Measurements from ENCODE around the gene RABGAP1.

RABGAP1 gene

DNA sequence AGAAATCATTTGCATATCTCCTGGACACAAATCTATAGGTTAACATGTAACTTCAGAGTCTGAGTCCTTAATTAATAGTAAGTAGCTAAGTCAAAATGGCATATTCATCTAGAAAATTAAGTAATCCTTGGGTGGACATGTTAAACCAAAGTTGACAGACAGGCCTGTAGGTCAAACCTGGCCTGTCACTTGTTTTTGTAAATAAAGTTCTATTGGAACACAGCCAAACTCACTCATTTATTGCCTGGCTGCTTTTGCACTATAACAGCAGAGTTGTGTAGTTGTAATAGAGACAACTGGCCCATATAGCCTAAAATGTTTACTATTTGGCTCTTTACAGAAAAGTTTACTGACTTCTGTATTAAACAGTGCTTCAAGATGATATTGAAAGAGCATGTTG, 68.1 kb downstream of the RABGAP1 start:
- no peak for DNase-seq (ENCODE audit: low read depth)

DNA sequence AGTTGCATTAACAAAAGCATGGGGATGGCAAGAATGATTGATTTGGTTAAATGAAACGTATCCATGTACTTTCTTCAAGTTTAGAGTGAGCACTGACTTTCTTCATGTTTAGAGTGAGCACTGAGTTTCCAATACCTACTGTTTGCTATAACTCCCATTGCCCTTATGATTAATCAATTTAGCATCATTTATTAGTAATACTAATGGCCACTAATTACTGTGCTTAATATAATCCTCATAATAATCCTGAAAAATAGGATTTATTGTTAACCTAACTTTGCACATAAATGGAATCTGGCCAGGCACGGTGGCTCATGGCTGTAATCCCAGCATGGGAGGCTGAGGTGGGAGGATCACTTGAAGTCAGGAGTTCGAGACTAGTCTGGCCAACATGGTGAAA, 70.6 kb downstream of the RABGAP1 start:
- DNase-seq (ENCODE audit: low read depth): no peak

DNA sequence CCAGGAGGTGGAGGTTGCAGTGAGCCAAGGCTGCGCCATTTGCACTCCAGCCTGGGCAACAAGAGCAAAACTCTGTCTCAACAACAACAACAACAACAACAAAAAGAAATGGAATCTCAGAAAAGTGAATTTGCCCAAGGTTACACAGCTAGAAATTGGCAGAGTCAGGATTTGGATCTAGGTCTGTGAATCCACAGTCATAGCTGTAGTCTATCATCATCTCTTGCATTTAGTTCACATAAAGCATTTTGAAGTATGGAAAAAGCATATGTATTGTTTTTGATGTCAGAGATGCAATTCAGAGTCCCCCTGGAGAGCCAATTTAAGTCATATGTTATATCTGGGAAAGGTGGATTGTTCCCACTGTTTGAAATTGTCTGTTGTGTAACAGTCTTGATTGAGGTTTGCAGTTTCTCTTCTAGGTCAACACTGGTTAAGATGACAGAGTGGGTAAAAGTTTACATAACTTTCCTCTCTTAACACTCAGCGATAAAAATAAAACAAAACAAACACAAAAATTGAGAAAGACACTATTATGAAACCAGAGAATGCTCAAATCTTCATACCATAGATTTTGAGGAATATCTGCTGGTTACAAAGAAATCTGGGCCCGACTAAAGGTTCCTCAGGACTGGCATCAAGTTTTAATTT, 71.2 kb downstream of the RABGAP1 start:
- no peak for DNase-seq (ENCODE audit: low read depth)

DNA sequence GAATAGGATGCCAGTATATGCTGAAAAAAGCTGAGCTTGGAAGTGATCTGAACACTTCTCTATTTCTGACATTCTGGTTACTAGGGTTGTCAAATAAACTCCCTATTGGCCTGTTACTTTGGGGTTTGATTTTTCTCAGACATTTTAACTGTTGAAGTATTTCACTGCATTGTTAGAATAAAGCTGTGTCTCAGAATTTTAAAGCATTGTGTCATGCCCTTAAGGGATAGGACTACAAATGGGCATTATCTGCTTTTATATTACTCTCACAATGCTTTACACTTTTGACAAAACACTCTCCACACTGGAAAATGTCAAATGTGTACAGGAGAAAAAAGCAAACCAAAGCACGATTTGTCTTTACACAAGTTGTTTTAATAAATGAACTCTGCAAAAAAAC, 75.8 kb downstream of the RABGAP1 start:
- DNase-seq (ENCODE audit: low read depth): no peak

DNA sequence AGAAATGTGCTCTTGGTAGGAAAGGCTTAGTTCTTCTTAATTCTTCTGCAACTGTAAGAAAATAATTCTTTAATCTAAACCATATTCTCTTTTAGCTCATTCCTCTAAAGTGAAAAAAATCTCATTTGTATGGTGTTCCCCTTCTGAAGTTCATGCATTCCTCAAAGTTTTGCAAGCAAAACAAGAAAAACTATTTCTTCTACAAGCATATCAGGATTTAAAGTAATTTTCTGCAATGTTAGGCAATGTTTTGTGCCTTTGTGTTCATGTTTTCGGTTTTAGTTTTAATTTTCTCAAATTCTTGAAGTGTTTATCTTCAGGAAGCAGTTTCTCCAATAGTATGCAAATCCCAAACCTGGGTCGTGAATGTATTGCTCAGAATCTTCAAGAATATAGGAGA, 80.0 kb downstream of the RABGAP1 start:
- DNase-seq (ENCODE audit: low read depth): no peak

DNA sequence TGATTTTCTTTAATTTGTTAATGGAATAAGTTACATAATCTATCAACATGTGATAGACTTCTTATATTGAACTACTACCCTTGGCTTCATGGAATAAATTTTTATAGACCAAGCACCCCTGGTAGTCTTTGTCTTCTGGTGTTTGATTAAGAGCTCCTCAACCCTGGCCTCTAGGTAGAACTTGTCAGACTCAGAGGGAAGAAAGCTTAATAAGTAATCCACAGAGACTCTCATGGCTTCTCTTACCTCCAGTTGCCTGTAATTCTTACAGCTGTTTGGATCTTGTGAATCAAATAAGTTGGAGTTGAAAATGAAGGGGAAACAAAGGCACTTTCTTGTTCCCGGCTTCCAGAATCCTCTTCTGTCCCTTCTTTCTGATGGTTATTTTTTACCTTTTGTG, 85.6 kb downstream of the RABGAP1 start:
- no peak for DNase-seq (ENCODE audit: low read depth)

DNA sequence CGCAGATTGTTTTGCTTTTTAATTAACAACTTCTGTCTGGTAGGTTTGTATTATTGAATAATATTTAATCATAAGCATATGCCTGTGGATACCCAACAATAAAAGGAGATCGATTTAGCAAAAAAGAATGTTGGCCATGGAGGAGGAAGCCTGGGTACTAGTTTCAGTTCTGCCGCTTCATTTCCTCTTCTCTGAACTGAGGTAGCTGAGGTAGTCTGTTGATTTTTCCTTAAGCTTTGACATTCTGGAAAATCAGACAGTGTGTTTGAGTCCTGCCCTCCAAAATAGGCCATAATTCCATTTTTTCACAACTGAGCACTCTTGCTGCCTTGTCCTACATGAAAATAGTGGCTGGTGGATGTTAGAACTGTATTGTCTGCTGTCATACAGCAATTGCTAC, 86.7 kb downstream of the RABGAP1 start:
- no peak for DNase-seq (ENCODE audit: low read depth)

DNA sequence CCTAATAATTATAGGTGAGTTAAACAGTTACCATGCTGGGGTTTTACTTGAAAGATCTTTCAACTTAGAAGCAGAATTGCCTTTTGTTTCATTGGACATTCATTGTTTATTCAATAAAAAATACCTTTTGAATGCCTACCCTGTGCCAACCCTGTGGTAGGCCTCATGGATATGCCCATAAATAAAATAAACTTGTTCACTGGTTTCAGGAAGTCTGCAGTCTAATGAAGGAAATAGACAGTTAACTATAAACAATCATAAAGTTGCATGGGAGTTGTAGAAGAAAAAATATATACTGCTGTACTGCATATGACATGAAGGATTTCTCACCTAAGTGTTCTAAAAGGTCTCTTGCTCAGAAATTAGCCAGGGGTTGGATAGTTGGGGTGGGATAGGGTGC, 87.3 kb downstream of the RABGAP1 start:
- no peak for DNase-seq (ENCODE audit: low read depth)

DNA sequence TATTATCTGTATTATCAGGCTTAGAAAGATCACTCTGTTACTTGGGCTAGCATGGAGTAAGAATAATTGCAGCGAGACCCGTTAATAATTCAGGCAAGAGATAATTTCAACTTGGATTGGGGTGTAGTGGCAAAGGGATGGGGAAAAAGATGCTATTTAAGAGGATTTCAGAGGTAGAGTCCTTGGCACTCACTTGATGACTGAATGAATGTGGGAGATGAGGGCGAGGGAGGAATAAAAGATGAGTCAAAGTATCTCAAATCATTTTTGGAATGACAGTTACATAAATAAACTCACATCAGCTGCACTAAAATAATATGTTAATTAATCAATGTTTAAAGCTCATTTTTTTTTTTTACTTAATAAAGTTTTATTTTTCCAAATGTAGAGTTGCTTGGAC, 88.2 kb downstream of the RABGAP1 start:
- no peak for DNase-seq (ENCODE audit: low read depth)

DNA sequence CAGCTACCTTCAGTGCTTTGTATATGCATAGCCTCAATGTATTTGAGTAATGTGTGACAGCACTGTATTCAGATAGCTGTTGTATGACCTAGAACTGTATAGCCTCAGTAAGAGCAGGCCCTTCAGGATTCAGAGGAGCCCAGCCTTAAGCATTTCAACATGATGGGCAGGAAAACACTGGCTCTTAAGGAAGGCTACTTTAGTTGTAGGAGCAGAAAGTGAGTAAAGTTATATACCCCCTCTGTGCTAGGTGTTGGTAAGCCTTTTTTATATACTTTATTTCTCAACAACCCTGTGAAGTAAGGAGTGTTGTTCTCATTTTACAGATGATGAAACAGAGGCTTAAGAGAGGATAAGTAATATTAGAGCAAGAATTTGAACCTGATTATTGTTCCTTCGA, 91.1 kb downstream of the RABGAP1 start:
- no peak for DNase-seq (ENCODE audit: low read depth)

DNA sequence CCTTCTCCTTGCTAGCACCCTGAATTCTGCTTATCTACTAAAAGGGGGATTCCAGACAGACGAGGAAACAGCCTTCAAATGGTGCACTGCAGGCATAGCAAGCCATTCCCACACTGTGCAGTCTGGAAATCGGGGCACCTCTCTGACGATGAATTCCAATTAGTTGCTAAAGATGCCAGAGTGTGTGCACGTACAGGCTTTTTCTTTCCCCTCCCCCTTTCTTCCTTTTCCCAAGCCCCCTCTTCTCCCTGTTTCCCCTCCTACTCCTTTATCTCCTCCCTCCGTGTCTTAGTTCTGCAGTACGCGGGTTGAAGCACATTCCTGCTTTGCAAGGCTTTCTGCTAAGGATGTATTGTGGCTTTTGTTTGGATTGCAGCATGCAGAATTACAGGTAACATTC, 92.5 kb downstream of the RABGAP1 start, which contains the start of gene GPR21:
Gene GPR21 (plus strand): TSS at position 316 of the 400 bp plus-strand sequence. CDS start 900 bp downstream, outside the sequence.
- DNase-seq (ENCODE audit: low read depth): no peak

DNA sequence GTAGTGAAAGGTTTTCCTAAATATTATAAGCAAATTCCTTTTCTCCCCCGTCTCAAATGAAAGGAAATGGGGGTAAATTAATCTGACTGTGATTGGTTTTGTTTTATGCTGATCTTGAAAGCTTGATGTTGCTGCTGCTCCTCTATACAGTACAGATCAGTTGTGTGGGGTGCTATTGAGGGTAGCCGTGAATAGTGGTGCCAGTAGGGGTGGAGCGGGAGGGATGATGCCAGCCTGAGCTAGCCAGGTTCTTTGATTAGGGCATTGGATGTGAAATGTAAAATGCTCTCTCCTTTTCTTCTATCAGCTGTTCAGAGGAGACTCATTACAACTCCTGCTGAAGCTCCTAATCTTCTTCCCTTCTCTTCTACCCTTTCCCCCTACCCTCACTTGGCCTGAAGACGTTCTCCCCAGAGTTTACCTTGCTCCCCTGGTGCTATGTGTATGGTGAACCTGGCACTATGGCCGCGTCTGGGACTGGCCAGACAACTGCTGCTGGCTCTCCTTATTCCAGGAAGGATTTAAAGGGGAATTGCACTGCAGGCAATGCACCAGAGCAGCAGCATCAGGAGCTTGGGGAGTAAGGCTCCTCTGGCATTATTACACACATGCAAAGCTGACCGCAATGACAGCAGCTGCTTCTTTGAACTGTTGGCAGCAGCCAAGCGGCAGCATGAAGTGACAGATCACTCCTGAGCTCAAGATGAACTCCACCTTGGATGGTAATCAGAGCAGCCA, 93.2 kb downstream of the RABGAP1 start:
- DNase-seq (ENCODE audit: low read depth): no peak

DNA sequence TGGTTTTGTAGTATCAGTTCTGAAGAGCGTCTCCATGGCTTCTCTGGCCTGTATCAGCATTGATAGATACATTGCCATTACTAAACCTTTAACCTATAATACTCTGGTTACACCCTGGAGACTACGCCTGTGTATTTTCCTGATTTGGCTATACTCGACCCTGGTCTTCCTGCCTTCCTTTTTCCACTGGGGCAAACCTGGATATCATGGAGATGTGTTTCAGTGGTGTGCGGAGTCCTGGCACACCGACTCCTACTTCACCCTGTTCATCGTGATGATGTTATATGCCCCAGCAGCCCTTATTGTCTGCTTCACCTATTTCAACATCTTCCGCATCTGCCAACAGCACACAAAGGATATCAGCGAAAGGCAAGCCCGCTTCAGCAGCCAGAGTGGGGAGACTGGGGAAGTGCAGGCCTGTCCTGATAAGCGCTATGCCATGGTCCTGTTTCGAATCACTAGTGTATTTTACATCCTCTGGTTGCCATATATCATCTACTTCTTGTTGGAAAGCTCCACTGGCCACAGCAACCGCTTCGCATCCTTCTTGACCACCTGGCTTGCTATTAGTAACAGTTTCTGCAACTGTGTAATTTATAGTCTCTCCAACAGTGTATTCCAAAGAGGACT, 94.2 kb downstream of the RABGAP1 start:
- DNase-seq (ENCODE audit: low read depth): no peak

DNA sequence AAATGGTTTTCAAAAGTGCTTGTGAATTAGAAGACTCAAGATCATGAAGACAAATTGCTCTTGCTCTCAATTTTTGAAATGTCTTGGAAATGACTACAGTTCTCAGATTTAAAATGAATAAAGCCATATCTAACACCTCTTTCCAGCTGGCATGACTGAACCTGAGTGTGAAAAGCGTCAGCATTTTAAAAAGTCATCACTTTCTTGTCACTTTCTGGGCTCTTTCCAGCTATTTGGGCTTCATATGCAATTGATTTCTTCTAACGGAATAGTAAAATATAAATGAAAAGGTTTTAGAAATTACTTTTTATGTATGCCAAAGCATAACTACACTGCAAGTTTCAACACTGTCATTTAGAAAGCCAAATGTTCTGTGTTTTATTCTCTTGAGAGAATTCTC, 95.0 kb downstream of the RABGAP1 start:
- no peak for DNase-seq (ENCODE audit: low read depth)

DNA sequence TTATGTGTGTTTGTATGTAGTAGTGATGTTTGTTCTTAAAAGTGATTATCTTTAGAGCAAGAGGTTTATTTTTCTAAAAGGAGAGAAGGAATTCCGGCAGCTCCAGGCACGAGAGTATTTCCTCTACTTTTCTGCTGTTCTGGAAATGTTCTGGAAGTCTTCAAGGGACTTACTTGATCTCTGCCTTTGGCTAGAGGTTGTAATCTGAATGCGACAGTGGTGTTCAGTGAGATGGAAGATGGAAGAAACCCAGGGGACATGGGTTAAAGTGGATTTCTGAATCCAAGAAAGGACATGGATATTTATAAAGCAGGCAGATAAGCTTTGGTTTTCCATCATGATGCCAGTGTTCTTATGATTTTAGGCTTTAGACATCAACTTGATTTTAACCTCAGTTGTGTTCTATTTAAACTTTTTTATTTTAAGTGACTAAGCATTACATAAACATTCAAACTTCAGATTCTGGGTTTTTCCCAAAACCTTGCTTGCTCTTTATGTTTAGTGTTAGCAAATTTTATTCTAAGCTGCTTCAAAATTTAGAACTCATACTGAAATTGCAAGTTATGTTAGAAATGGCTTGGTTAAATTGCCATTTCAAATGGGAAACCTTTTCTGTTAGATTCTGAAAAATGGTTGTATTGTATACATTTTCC, 96.2 kb downstream of the RABGAP1 start:
- DNase-seq (ENCODE audit: low read depth): no peak

DNA sequence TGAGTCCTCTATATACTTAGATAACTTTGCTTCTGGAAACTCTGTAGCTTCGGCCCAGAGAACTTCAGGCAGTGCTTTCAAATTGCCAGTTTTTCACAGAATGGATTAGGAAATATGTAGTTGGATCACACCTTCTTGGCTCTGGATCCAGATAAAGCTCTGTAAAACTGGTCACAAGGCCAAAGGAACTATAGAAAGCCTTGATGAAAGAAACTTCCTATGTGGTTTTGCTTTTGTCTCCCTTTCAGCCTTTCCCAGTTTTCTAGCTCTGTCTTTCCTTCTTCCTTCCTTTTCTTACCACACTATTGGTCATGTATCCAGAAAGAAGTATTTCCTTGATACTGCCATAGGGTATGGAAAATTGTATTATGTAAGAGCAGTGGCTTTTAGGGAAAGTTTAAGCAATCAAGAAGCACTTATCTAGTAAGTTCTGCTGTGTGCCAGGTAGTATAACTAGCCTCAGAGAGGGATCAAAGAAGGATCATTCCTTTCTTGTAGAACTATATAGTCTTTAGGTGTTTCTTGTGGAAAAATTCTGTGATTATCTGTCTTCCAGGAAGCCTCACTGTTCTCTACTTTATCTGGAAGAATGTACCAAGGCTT, 98.9 kb downstream of the RABGAP1 start:
- no peak for DNase-seq (ENCODE audit: low read depth)

DNA sequence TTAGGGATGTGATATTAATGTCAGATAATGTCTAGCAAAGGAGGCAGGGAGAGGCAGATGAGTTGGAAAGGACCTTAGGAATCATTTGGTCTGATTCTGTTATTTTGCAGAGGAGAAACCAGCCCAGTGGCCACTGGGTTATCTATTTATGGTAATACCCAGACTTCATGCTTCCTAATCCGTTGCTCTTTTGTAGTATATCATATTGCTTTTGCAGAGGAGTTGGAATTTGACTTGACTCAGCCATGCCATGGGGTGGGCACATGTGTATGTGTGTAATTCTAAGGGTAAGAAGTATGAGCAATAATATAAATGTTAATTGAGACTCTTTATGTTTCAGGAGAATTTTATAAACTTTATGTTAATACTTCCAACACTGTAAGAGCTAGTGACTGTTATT, 100.0 kb downstream of the RABGAP1 start:
- no peak for DNase-seq (ENCODE audit: low read depth)

DNA sequence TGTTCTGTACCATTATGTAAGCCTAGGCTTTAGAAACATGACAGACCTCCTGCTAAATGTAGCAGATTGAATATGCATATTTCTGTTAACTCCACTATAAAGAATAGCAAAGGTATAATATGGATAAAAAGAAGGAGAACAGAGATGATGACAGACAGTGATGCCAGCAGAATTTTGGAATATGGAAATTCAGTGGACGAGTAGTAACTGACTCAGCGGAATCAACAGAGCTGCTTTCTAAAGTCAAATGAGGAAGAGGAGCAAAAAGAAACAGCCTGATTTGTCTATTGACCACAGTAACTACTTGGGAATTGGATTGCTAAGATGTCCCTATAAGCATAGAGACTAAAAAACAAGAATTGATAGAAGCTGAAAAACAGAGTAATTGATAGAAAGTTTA, 100.7 kb downstream of the RABGAP1 start:
- no peak for DNase-seq (ENCODE audit: low read depth)

DNA sequence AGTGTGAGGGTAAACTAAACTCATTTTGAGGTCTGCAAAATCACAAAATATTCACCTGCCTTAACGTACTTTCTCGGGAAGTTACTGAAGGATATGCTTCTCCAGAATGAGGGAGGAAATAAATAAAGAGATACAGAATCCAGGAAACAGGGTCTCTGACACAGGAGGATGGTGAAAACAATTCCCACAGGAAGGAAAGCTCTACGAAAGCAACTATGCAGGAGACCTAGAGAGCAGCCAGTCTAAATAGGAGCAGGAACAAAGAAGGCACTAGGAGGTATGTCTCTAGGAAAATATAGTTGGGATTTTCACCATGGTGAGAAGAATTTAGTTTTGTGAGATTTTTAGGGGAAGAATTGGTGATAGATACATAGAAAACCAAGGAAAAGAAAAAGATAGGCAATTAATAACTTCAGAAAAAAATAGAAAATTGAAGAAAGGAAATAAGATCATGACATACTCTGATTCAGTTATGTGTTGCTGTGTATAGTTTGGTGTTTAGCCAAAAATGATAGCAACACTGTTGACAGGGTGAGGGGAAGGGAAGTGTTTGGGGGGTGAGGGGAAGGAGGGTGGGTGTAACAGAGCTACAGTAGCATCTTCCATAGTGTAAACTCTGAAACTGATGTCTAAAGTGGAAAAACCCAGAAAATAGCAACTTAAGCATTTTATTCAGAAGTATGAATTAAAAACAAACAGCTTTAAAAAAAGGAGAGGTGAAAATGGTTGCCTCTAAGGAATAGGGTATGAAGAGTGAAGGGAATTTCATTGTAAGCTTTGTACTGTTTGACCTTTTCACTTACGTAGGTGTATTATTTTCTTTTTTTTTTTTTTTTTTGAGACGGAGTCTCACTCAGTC, 102.5 kb downstream of the RABGAP1 start:
- DNase-seq (ENCODE audit: low read depth): no peak

DNA sequence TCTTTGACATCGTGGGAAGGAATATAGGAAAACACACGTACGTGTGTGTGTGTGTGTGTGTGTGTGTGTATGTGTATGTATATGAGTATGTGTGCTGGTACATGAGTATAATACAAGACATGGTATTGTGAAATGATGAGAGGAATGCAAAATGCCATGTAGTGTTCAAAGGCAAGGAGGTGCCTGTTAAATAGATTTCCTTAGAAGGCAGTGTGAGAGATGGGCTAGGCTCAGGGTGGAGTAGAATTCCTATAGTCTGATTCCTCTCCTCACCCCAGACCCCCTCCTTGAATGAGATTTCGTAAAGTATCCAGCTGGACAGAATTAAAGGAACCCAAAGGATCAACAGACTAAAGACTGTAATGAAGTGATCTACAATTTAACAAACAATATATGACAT, 103.8 kb downstream of the RABGAP1 start:
- no peak for DNase-seq (ENCODE audit: low read depth)

DNA sequence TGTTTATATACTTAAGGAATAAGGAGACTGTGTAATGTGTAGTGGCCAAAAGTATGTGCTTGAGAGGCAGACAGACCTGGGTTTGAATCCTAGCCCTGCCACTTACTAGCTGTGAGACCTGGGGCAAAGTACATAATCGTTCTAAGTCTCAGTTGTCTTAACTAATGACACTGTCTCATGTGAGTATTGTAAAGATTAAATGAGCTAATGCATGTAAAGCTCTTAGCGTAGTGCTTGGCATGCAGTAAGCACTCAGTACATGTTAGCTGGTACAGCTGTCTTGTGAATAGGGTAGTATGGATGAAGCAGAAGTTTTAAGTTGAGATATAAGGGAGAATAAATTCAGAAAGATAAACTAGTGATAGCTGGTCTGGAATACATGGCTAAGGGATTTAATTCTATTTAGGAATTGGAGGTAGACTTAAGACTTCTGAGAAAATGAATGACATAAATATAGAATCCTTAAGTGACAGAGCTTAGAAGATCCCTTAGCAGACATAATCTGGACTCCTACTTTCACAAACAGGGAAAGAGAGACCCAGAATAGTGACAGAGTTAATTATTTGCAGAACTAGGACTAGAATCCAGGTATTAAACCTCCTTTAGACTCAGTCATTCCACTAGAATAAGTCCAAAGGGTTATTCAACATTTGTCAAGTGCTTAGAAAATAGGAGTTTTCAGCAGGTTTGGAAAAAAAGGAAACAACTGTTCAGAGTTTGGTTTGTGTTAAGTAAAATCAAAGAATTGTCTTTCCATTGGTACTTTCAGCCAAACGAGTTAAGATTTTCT, 105.8 kb downstream of the RABGAP1 start:
- DNase-seq (ENCODE audit: low read depth): no peak

All from stimulated activated CD8-positive, alpha-beta memory T cell treated with anti-CD3 and anti-CD28 coated beads, Interleukin-12 subunit alpha, Interleukin-12 subunit beta, amount 100 ng/mL, for 1 hour (primary cell).